Choroid plexus epithelial cell (primary cell): Measurements from ENCODE around the gene ZPR1.

ENCODE experiments used
- DNase-seq: peaks from one replicate; pipeline ENCODE4 v3.0.0-alpha.2; 2010; ENCODE audit warnings: low read depth
- H3K4me3 ChIP-seq: 2 replicates; pipeline ENCODE4 v1.5.1; 2011; ENCODE audit warnings: low read depth, mild to moderate bottlenecking, control low read depth, low read length, moderate library complexity
- TF ChIP-seq, protein P1 (sequence below): conservative IDR thresholded peaks from 2 replicates; pipeline ENCODE4 v1.5.1; 2011; ENCODE audit warnings: low read depth, mild to moderate bottlenecking, control low read depth, inconsistent platforms, low read length, moderate library complexity

Gene ZPR1

DNA sequence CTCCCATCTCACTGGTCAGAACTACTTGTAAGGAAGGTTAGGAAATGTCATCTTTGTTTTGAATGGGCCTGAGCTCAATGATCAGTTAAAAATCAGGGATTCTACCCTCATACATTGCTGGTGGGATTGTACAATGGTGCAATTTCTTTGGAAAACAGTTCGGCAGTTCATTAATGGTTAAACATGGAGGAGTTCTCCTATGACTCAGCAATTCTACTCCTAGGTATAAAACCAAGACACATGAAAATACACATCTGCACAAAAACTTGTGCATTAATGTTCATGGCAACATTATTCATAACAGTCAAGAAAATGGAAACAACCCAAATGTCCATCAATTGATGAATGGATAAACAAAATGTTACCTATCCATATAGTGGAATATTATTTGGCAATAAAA, 8.7 kb upstream of the ZPR1 start:
- no peak for DNase-seq
- TF ChIP-seq, protein P1, sequence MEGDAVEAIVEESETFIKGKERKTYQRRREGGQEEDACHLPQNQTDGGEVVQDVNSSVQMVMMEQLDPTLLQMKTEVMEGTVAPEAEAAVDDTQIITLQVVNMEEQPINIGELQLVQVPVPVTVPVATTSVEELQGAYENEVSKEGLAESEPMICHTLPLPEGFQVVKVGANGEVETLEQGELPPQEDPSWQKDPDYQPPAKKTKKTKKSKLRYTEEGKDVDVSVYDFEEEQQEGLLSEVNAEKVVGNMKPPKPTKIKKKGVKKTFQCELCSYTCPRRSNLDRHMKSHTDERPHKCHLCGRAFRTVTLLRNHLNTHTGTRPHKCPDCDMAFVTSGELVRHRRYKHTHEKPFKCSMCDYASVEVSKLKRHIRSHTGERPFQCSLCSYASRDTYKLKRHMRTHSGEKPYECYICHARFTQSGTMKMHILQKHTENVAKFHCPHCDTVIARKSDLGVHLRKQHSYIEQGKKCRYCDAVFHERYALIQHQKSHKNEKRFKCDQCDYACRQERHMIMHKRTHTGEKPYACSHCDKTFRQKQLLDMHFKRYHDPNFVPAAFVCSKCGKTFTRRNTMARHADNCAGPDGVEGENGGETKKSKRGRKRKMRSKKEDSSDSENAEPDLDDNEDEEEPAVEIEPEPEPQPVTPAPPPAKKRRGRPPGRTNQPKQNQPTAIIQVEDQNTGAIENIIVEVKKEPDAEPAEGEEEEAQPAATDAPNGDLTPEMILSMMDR, result no peak
- H3K4me3 ChIP-seq, result no peak overlapping the region

DNA sequence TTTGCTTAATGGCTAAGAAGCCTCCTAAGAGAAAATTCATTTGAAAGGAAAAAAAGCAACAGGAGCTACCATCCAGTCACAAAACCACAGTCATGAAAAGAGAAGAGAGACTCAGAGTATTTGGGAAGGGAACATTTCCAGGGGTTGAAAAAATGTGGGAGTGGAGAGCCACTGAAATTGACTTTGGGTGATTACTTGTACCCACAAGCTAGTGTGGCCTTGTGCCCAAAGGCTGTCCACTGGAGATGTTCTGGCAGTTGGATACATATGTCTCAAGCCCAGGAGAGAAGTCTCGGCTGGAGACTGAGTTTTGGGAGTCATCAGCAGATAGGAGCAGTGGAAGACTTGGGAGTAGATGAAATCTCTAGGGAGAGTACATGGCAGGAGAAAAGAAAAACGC, 7.0 kb upstream of the ZPR1 start:
- no peak for DNase-seq
- H3K4me3 ChIP-seq, result no peak overlapping the region
- TF ChIP-seq, protein P1, result no peak

DNA sequence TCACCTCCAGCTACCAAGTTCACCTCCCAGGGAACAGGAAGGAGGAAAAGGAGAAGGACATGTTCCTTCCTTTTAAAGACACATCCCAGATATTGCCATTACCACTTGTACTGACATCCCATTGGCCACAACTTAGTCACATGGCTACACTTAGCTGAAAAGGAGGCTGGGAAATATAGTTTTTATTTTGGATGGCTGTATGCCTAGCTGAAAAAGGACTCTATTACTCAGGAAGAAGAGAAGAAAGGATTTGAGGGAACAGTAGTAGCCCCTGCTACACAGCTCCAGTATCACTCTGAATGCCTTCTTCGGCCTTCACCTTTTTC, 5.9 kb upstream of the ZPR1 start:
- H3K4me3 ChIP-seq, result no peak overlapping the region
- TF ChIP-seq, protein P1, result no peak
- peak; percentile 61 for DNase-seq

DNA sequence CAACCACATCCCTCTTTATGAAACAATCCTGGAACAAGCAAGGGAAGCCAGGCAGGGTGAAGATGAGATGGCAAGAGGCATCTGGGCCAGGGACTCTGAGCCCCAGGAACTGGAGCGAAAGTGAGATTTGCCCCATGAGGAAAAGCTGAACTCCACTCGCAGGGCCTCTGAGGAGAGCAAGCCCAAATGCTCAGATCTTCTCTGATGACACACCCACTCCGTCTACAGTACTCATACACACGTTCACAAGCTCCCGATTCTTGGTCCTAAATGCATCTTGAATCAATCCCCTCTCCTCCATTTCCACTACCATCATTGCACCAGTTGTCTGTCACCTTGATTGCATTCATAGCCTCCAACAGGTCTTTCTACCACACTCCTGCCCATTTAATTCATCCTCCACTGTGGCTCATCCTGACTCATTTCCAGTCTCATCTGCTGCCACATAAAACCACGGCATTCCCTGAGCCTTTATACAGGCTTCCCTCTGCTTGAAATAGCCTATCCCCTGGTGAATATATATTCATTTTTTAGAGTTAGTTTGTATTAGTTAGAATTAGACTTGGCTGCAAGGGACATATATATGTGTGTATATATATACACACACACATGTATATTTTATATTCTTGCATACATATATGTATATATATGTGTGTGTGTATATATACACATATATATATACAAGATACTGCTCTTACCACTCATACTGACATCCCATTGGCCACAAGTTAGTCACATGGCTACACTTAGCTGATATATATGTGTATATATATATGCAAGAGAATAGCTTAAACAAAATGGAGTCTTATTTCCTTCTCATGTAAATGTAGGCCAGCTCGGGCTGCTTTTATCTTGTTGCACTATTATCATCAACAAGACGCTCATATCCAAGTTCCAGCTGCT, 5.3 kb upstream of the ZPR1 start:
- no peak overlapping the region for H3K4me3 ChIP-seq
- peak; percentile 20 for DNase-seq
- TF ChIP-seq, protein P1, result no peak

DNA sequence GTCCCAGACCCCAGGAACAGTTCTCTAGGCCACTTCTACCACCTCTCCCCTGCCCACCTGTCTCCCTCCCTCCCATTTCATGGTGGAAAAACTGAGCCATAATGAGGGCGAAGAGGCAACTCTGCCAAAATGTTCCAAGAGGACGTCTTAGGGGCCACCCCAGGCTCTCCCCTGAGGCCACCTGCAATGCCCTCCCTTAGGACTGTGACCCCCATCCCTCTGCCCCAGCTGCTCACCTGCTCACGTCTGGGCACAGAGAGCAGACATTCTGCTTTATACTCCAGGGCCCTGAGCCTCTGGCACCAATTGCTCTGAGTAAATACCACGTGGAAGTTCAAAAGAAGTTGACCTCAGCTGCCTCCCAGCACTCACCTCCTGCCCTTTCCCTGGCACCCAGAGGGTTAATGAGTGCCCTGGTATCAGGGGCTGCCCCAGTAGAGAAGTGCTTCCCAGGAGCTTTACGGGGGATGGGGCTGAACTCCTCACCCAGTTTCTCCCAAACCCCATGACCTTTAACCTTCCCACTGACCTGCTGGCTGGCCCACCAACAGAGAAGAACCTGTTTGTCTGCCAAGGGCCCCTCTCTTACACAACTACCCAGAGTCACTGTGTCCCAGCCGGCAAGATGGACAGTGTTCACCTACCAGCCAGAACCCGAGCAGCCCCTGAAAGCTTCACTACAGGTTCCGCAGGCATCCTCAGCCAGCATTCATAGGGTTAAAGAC, 4.5 kb upstream of the ZPR1 start:
- TF ChIP-seq, protein P1, result no peak
- DNase-seq, result no peak
- no peak overlapping the region for H3K4me3 ChIP-seq

DNA sequence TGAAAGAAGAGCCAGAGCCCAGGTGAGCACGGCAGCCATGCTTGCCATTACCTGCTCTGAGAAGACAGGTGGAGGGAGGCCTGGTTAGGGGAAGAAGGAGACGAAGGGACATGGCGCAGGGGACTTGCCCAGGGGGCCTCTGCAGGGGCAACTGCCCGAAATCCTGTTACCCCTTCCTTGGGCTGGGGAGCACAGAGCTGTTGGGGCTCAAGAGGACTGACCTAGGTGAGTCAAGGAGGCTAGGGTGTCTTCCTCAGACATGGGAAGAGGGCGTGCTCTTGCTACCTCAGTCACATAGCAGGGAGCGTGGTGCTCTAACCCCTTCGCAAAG, 4.0 kb upstream of the ZPR1 start, which contains the start of gene APOA5:
Gene APOA5, minus strand, starts transcription at position 67 of the 331 bp plus-strand sequence. Its CDS starts 19 bp downstream, at position 48.
- TF ChIP-seq, protein P1, result no peak
- DNase-seq, result no peak
- peak within 1 kb of the TSS; percentile 14 for H3K4me3 ChIP-seq
